K562 (cell line): ENCODE results near the gene LMCD1. TPM values are rescaled to one million over a fixed set of nuclear protein-coding genes. Genes with fewer than 3 reads are reported as not detected.

Experiments
- ATAC-seq: fragments of 200-7000 bp; cut with Tn5 transposase; 3 replicates; pipeline ENCODE4 v1.9.1; 2020; ENCODE audit warnings: moderate library complexity
- BruUV-seq: library from RNA; stranded (reverse); fragments of 400-500 nt; replicated peaks from 2 replicates; lab custom pipeline; 2021; lab: Mats Ljungman, UMichigan
- CTCF ChIA-PET: fragments of 300-600 bp; formaldehyde crosslinking; extraction: SDS; loops from one replicate; lab custom pipeline; 2021; ENCODE audit warnings: low intra/inter-chr PET ratio; lab: Yijun Ruan, JAX
- POLR2A ChIA-PET: fragments of 300-600, 350-650 bp; sonication (Branson Sonifier 250); formaldehyde crosslinking; extraction: SDS; loops from one replicate; lab custom pipeline; 2021; ENCODE audit warnings: antibody characterized with exemption, inconsistent platforms; lab: Yijun Ruan, JAX
- DNase-seq, 4 experiments: peaks; one replicate each; pipeline versions ENCODE4 v3.0.0 to v3.0.0-alpha.2; 2011 to 2018; ENCODE audit warnings: low spot score in 3 of 4, mixed read lengths in 3 of 4; ENCODE audit errors: extremely low read depth in 1 of 4
- FAIRE-seq: peaks from 2 replicates; lab custom pipeline; 2011; peaks lifted over from hg19 to GRCh38; lab: Jason Lieb, UNC
- H2AFZ ChIP-seq: 2 replicates; pipeline ENCODE4 v1.6.0; 2011; ENCODE audit warnings: low read depth, low read length, control low read depth, inconsistent platforms
- H3K27ac ChIP-seq: fragments of 200-600 bp; 3 replicates; pipeline ENCODE4 v1.8.0; 2011; ENCODE audit warnings: low read depth, mild to moderate bottlenecking, control low read depth, inconsistent platforms, low read length, moderate library complexity, mixed read lengths; ENCODE audit errors: extremely low read depth
- H3K27me3 ChIP-seq, 2 experiments: fragments of 300-600 bp in 1 of 2; 2 replicates in 1 of 2; 3 replicates in 1 of 2; pipeline versions ENCODE4 v1.6.0 to v1.8.0; 2011; ENCODE audit warnings: inconsistent platforms in 2 of 2, low read length in 2 of 2, mild to moderate bottlenecking in 1 of 2, mixed read lengths in 1 of 2, moderate library complexity in 1 of 2; ENCODE audit not compliant: control insufficient read depth in 2 of 2, insufficient read depth in 2 of 2
- H3K36me3 ChIP-seq: fragments of 300-600 bp; 3 replicates; pipeline ENCODE4 v1.8.0; 2011; ENCODE audit warnings: mild to moderate bottlenecking, low read length, inconsistent platforms; ENCODE audit not compliant: control insufficient read depth, insufficient read depth
- H3K4me1 ChIP-seq, 2 experiments: fragments of 200-600 bp in 1 of 2; replicated peaks in 1 of 2; 2 replicates in 1 of 2; 3 replicates in 1 of 2; pipeline versions ENCODE4 v1.5.1 to v1.8.0; 2011; ENCODE audit warnings: inconsistent platforms in 2 of 2, low read length in 2 of 2, mild to moderate bottlenecking in 1 of 2, mixed read lengths in 1 of 2, moderate library complexity in 1 of 2; ENCODE audit not compliant: control insufficient read depth in 2 of 2, insufficient read depth in 2 of 2
- H3K4me2 ChIP-seq: 2 replicates; pipeline ENCODE4 v1.6.1; 2011; ENCODE audit warnings: low read length, control low read depth, inconsistent platforms, mixed read lengths; ENCODE audit not compliant: insufficient read depth
- H3K4me3 ChIP-seq: fragments of 200-600 bp; sonication (generic), shearing (Covaris generic); 2 replicates; pipeline ENCODE4 v1.5.1; 2016; ENCODE audit warnings: control low read depth, inconsistent platforms
- H3K79me2 ChIP-seq: fragments of 200-600 bp; 3 replicates; pipeline ENCODE4 v1.8.0; 2011; ENCODE audit warnings: low read length, inconsistent platforms; ENCODE audit not compliant: control insufficient read depth, insufficient read depth
- H3K9ac ChIP-seq, 2 experiments: 2 replicates each; pipeline versions ENCODE4 v1.6.0 to v1.6.1; 2011; ENCODE audit warnings: low read depth in 2 of 2, low read length in 2 of 2, control low read depth in 1 of 2, inconsistent platforms in 1 of 2, mild to moderate bottlenecking in 1 of 2, mixed read lengths in 1 of 2; ENCODE audit not compliant: insufficient read depth in 1 of 2
- H3K9me1 ChIP-seq: one replicate; pipeline ENCODE4 v1.6.0; 2011; ENCODE audit warnings: inconsistent platforms, mild to moderate bottlenecking, low read length, moderate library complexity; ENCODE audit not compliant: control insufficient read depth, insufficient read depth
- H3K9me3 ChIP-seq: replicated peaks from 2 replicates; pipeline ENCODE4 v1.5.1; 2011; ENCODE audit warnings: low read depth, low read length, inconsistent platforms; ENCODE audit not compliant: control insufficient read depth, insufficient read depth
- H4K20me1 ChIP-seq: replicated peaks from 2 replicates; pipeline ENCODE4 v1.6.1; 2011; ENCODE audit warnings: low read length, inconsistent platforms, mixed read lengths; ENCODE audit not compliant: control insufficient read depth, insufficient read depth
- MAFF ChIP-seq: IDR thresholded peaks from 2 replicates; pipeline ENCODE4 v1.6.1; 2012; ENCODE audit warnings: low read length, improper control_type of control experiment
- MTA2 ChIP-seq: fragments of 450-650 bp; IDR thresholded peaks from 2 replicates; pipeline ENCODE4 v1.6.1; 2016; ENCODE audit warnings: low read depth
- ZBTB33 ChIP-seq: sonication (generic); formaldehyde crosslinking; IDR thresholded peaks from 2 replicates; pipeline ENCODE4 v1.8.1; 2023; ENCODE audit warnings: mild to moderate bottlenecking, missing genetic modification reagents
- ZNF316 ChIP-seq: fragments of 450-650 bp; IDR thresholded peaks from 2 replicates; pipeline ENCODE4 v1.6.1; 2016
- WGBS: fragments of 100-300 bp; shearing (Covaris generic); methylation state at CpG from one replicate; pipeline ENCODE4 v1.1.6; 2016; ENCODE audit warnings: low coverage, mixed read lengths; ENCODE audit not compliant: insufficient coverage; ENCODE audit errors: missing lambda C conversion rate; 5-methylcytosine and 5-hydroxymethylcytosine counted together
- in situ Hi-C: fragments of 300-500 bp; cut with MboI; formaldehyde crosslinking; loops from 4 replicates; pipeline ENCODE4 v1.15.0; 2018; ENCODE audit warnings: inconsistent platforms, mixed read lengths
- intact Hi-C: fragments of 100-400 bp; cut with micrococcal nuclease; formaldehyde crosslinking; loops from 2 replicates; pipeline ENCODE4 v1.14.2; 2022
- polyA plus RNA-seq, 8 experiments: library from polyadenylated mRNA; depleted of rRNA in 4 of 8; stranded (reverse) in 5 of 8; unstranded in 3 of 8; fragments of >200 nt; fragmentation: Nextera tagmentation in 2 of 8; fragmentation: Illumina TruSeq in 1 of 8; extraction: Ambion mirVana in 2 of 8; extraction: Trizol in 1 of 8; gene quantifications; 2 replicates each; pipeline versions ENCODE4 v1.2.1 to v1.2.3, GENCODE V29; 2011 to 2014; ENCODE audit warnings: inconsistent platforms in 1 of 8, missing spikeins in 1 of 8
- total RNA-seq, 7 experiments: library from RNA; depleted of rRNA in 6 of 7; stranded (reverse); fragments of >200 nt in 6 of 7; fragmentation: Illumina TruSeq in 2 of 7; extraction: Trizol in 2 of 7; gene quantifications; 2 replicates each; pipeline versions ENCODE4 v1.2.1 to v1.2.3, GENCODE V29; 2011 to 2021; ENCODE audit warnings: low replicate concordance in 1 of 7
- TF ChIP-seq, protein P1 (sequence below), 2 experiments: fragments of 450-650 bp; IDR thresholded peaks; 2 replicates each; pipeline ENCODE4 v1.6.1; 2018; ENCODE audit warnings: mild to moderate bottlenecking in 2 of 2, low read depth in 1 of 2; ENCODE audit not compliant: partially characterized antibody in 2 of 2
- TF ChIP-seq, protein P2 (sequence below): fragments of 200-800 bp; sonication (Bioruptor generic); IDR thresholded peaks from 2 replicates; pipeline ENCODE4 v1.6.1; 2017; ENCODE audit warnings: missing genetic modification characterization, missing compliant biosample characterization

LMCD1 gene
- total and polyA plus RNA-seq, 9 of the 15 experiments (the other 6 are each of a cell fraction or from before 2014, with no cell fraction given) = 0.60 TPM; not detected in 8

- no peak for TF ChIP-seq MTA2
- TF ChIP-seq ZBTB33 (CRISPR knock-in tag) = no peak
- TF ChIP-seq, protein P1, sequence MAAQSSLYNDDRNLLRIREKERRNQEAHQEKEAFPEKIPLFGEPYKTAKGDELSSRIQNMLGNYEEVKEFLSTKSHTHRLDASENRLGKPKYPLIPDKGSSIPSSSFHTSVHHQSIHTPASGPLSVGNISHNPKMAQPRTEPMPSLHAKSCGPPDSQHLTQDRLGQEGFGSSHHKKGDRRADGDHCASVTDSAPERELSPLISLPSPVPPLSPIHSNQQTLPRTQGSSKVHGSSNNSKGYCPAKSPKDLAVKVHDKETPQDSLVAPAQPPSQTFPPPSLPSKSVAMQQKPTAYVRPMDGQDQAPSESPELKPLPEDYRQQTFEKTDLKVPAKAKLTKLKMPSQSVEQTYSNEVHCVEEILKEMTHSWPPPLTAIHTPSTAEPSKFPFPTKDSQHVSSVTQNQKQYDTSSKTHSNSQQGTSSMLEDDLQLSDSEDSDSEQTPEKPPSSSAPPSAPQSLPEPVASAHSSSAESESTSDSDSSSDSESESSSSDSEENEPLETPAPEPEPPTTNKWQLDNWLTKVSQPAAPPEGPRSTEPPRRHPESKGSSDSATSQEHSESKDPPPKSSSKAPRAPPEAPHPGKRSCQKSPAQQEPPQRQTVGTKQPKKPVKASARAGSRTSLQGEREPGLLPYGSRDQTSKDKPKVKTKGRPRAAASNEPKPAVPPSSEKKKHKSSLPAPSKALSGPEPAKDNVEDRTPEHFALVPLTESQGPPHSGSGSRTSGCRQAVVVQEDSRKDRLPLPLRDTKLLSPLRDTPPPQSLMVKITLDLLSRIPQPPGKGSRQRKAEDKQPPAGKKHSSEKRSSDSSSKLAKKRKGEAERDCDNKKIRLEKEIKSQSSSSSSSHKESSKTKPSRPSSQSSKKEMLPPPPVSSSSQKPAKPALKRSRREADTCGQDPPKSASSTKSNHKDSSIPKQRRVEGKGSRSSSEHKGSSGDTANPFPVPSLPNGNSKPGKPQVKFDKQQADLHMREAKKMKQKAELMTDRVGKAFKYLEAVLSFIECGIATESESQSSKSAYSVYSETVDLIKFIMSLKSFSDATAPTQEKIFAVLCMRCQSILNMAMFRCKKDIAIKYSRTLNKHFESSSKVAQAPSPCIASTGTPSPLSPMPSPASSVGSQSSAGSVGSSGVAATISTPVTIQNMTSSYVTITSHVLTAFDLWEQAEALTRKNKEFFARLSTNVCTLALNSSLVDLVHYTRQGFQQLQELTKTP (IDR thresholded peaks at IDR 0.05; ENCODE audit: low read depth in 1 of 2, partially characterized antibody in 2 of 2) = no peak
Observed at GRCh38 chr3:8473029-8473428, 28.6 kb upstream of the LMCD1 start (continued).

GRCh38 chr3:8473990-8474389 lies 27.6 kb upstream of the LMCD1 start:
- H3K9ac ChIP-seq = no peak overlapping the region
- no peaks in the 10 kb centered on the region for H3K9me1 ChIP-seq
- H3K79me2 ChIP-seq = no peaks in the 10 kb centered on the region
- FAIRE-seq (no peak), ATAC-seq (no peak), DNase-seq (no peak)
- no peak overlapping the region for H2AFZ ChIP-seq
- in situ Hi-C loops (no loop called here), intact Hi-C loops (no loop called here)
- CTCF ChIA-PET = no interaction called here
- no peaks in the 10 kb centered on the region for H4K20me1 ChIP-seq
- no peaks in the 10 kb centered on the region for H3K9me3 ChIP-seq
- TF ChIP-seq, protein P2, sequence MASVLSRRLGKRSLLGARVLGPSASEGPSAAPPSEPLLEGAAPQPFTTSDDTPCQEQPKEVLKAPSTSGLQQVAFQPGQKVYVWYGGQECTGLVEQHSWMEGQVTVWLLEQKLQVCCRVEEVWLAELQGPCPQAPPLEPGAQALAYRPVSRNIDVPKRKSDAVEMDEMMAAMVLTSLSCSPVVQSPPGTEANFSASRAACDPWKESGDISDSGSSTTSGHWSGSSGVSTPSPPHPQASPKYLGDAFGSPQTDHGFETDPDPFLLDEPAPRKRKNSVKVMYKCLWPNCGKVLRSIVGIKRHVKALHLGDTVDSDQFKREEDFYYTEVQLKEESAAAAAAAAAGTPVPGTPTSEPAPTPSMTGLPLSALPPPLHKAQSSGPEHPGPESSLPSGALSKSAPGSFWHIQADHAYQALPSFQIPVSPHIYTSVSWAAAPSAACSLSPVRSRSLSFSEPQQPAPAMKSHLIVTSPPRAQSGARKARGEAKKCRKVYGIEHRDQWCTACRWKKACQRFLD = no peak
- TF ChIP-seq MAFF (0 out of 2 replicates have a peak, but pooled peaks have one; percentile 13), ZNF316 (0 out of 2 replicates have a peak, but pooled peaks have one; percentile 6)
- 1% methylated on average over 4 of the region's 4 CpGs for WGBS
- POLR2A ChIA-PET = no interaction called here
- no peak overlapping the region for H3K4me3 ChIP-seq
- no peaks in the 10 kb centered on the region for H3K4me1 ChIP-seq
- no TSS peak for BruUV-seq
- H3K36me3 ChIP-seq = no peaks in the 10 kb centered on the region
- no peaks in the 10 kb centered on the region for H3K27me3 ChIP-seq
- no peak overlapping the region for H3K4me2 ChIP-seq
- no peak overlapping the region for H3K27ac ChIP-seq
